Fibroblast of skin of right biceps (primary cell): Measurements from ENCODE around the gene P4HTM.
A peak's percentile ranks its signal among the peaks of the same experiment; 100 is the strongest.

Source experiments
- DNase-seq: peaks from one replicate; pipeline ENCODE4 v3.0.0-alpha.2; 2013

P4HTM gene, protein sequence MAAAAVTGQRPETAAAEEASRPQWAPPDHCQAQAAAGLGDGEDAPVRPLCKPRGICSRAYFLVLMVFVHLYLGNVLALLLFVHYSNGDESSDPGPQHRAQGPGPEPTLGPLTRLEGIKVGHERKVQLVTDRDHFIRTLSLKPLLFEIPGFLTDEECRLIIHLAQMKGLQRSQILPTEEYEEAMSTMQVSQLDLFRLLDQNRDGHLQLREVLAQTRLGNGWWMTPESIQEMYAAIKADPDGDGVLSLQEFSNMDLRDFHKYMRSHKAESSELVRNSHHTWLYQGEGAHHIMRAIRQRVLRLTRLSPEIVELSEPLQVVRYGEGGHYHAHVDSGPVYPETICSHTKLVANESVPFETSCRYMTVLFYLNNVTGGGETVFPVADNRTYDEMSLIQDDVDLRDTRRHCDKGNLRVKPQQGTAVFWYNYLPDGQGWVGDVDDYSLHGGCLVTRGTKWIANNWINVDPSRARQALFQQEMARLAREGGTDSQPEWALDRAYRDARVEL

DNA sequence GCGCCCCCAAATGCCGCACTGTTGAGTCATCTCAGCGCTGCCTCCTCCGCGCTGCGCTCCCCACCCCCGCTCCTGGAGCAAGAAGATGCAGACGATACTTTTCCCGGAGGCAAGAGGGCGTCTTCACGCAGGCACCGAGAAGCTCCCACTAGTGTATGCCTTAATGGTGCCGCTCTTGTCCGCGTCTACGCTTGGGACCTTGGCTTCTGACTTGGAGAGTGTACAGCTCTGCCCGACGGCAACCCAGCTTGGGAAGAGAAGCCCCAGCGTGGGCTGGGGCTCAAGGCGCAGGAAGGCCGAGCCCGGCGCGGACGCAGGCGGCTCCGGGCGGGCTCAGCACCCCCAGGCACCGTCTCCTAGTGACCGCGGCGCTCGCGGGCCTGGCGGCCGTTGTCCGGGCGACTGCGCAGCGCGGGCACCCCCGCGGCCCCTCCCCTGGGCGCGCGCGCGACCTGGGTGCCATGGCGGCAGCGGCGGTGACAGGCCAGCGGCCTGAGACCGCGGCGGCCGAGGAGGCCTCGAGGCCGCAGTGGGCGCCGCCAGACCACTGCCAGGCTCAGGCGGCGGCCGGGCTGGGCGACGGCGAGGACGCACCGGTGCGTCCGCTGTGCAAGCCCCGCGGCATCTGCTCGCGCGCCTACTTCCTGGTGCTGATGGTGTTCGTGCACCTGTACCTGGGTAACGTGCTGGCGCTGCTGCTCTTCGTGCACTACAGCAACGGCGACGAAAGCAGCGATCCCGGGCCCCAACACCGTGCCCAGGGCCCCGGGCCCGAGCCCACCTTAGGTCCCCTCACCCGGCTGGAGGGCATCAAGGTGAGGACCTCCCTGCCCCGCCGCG lies at the start of gene P4HTM:
TSS of gene P4HTM (plus strand) at position 446 of the 840 bp plus-strand sequence. CDS start at position 462, 16 bp downstream.
- peak; percentile 95 for DNase-seq

DNA sequence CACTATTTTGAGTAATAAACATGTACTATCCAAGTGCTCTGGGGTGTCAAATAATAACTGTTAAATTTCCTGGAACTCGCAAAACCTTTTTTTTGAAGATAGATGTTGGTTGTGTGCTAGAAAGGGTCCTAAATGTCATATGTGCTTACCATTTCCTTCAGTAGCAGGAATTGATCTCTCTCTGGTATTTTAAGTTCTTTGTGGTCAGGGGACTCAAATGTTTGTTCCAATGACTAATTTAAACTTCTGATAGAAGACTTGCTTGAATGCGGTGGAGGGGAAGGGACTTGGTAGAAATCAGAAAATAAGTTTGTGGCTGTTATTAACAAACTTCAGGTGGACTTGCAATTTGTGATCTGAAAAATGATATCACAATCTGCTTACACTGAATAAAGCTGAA lies 44.6 kb upstream of the P4HTM start:
- no peak for DNase-seq

DNA sequence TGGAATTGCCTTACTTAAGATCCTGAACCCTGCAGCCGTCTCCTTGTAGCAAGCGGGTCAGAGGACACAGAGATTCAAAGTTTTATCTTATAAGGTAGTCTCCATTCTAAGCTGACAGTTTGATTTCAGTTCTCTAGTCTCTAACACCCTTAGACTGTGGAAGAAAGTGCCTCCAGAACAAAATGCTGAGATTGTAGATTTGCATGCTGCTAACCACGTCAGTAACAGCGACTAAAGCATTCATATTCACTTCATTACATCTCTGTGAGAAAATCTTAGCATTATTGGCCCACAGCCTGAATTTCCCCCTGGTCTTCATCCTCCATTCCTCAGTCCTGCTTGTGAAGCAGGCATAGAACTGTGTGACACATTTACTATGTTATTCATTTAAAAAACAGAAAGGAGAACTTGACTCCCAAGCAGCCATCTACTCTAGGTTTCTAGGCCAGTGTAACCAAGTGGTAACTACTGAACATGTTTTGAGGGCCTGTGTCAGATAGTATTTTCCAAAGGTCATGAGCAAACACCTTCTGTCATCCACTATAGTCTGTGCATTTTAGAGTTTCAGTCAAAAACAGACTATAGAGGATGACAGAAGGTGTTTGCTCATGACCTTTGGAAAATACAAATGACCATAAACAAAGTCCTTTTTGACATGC lies 44.0 kb upstream of the P4HTM start:
- DNase-seq, result no peak

DNA sequence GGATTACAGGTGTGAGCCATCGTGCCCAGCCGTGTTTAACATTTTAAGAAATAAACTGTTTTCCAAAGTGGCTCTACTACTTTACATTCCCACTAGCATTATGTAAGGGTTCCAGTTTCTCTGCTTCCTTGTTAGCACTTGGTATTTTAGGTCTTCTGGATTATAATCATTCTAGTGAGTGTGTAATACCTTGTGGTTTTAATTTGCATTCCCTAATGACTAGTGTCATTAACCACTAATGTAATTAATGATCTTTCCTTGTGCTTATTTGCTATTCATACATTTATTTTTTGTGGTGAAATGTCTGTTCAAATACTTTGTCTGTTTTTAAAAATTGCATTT lies 40.7 kb upstream of the P4HTM start:
- peak; percentile 48 for DNase-seq

DNA sequence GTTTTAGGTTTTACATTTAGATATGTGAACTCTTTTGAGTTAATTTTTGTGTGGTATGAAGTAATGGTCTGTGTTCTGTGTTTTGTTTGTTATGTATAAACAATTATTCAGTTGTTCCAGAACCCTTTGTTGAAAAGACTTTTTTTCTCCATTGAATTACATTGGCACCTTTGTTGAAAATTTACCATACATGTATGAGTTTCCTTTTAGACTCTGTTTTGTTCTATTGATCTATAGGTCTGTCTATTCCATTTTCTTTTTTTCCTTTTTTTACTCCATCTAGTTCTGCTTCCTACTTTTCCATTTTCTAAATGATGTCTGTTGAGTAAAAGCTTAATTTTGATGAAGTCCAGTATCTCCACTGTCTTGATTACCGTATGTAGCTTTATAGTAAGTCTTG lies 40.0 kb upstream of the P4HTM start:
- DNase-seq, result no peak

DNA sequence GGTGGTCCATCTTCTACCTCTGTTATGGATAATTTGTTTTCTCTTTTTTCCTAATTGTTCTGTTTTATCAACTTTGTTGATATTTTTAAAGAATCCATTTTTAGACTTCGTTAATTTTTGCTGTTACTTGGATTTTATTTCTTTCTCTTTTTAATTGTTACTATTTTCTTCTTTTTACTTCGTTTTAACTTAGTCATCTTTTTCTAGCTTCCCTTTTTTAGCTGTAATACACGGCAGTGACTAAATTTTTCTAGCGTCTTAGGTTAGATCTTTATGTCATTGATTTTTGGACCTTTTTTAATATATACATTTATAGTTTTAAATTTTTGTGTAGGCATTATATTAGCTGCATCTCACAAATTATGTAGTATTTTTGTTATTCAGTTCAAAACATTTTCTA lies 38.3 kb upstream of the P4HTM start:
- DNase-seq, result no peak

DNA sequence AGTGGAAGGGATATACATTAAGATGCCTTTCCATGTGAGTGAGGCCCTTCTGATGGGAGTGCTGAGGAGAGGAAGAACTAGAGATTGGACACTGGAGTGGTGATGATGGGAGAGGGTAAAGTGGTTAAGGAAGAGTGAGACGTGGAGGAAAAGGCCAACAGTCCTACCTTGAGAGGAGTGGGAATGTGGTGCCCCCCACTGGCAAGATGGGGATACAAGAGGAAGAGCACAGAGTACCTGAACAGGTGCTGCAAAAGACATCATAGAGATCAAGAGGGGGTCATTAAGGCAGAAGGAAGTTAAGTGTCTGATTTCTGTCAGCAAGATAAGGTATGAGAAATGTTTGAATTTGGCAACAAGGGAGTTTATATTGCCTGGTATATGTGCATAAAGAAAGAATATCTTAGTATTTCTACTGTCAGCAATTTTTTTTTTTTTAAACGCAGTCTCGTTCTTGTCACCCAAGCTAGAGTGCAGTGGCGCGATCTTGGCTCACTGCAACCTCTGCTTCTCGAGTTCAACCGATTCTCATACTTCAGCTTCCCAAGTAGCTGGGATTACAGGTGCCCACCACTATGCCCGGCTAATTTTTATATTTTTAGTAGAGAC lies 37.4 kb upstream of the P4HTM start:
- no peak for DNase-seq

DNA sequence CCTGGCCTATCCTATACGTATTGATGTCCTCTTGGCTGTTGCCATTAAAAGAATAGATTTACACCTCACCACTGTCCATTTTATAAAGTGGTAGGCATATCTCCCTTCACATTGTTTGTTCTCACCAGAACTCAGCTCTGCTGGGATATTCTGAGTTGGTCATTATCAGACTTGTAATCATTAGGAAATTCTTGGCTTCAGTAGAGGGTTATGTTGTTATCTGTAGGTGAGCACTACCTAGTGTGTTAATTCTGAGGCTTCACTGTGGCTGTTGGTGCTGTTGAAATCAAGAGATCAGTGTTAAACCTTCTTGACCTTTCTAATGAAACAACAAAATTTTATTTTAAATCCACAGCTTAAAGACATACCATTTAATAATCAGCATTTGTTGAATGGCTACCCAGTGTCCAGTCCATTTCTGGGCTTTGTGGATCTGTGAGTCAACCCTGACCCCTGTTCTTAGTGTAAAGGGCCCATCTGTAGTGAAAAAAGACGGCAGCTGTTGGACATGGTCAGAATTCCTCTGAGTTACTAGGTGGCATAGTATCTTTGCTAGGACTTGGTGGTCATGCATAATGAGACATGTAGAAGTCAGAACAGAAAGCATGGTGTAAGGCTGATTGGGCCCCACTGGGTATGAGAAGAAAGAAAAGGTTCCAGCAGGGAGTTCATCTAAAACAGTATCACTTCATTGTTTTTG lies 32.9 kb upstream of the P4HTM start:
- DNase-seq, result no peak

DNA sequence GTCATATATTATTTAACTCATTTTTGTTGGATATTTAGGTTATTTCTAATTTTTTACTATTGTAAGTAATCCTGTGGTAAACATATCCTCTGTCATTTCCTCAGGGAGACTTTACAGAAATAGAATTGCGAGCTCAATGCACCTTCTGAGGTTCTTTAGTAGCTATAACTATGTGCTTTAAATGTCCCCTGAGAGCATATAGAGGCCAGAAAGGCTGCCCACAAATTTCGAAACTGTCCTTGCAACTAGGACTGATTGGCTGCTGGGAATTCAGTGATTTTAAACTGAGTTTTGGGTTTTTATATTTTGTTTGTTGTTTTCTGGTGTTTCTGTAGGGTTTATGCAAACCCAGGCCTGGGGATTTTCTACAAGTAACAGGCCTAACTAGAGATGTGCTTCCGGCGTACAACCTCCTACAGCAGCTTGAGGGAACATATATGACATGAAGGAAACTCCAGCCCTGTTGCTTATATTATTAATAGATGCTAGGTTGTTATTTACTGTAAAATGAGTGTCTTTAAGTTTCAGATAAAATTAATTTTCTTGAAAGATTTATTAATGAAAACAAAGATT lies 29.1 kb upstream of the P4HTM start:
- DNase-seq, result peak; percentile 28

DNA sequence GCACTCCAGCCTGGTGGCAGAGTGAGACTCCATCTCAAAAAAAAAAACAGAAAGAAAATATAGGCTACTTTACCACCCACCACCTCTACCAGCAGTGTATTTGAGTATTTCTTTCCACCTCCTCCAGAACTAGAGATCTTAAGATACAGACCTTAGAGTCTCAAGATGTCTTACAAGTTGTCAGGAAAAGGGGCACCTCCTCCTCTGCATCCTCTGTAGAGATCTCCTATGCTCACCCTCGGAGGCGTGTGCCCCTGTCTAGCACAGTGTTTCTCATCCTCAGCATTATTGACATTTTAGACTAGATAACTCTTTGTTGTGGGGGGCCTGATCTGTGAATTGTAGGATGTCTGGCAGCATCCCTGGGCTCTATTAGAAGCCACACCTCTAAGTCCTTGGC lies 27.7 kb upstream of the P4HTM start:
- no peak for DNase-seq

DNA sequence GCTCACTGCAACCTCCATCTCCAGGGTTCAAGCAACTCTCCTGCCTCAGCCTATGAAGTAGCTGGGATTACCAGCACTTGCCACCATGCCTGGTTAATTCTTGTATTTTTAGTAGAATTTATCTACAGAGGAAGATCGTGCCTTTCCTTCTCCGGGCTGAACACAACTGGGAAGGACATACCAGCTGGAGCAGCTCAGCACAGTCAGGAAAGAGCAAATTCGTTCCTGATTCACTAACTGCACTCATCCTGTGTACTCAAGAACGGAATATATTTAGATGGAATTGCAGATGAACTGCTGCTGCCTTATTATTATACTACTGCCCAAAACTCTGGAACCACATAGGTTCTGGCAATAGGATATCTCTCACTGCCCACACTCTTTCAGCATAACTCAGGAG lies 27.1 kb upstream of the P4HTM start:
- no peak for DNase-seq

DNA sequence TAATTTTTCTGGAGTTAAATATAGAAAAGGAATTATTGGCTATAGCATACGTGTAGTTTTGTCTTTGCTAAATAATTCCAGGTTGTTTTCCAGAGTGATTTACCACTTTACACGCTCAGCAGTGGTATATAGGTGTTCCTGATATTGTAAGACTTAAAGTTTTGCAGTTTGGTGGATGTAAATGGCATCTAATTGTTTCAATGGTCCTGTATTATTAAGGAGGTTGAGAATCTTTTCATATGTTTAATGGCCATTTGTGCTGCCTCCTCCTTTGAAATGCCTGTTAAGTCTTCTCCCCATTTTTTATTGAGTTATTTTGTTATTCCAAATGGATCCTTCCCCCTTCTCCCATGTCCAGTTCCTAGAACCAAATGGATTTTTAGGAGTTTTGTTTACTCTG lies 26.4 kb upstream of the P4HTM start:
- no peak for DNase-seq

DNA sequence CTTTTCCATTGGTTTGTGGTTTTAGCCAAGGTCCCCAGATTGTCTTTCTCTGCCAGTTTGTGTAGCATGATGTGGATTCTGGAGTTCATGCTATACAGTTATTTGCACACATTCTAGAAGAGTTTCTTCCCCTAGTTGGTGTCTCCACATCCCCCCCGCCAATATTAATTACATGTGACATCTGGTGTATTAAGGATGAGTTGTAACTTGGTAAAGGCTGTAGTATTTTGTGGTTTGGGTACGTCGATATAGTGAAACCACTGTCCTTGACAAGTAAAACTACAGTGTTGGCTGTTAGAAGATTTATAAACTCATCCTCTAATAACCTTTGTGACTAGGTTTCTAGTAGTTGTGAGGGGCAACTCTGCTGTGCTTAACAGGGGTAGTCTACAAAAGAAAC lies 23.7 kb upstream of the P4HTM start:
- DNase-seq, result peak; percentile 30

DNA sequence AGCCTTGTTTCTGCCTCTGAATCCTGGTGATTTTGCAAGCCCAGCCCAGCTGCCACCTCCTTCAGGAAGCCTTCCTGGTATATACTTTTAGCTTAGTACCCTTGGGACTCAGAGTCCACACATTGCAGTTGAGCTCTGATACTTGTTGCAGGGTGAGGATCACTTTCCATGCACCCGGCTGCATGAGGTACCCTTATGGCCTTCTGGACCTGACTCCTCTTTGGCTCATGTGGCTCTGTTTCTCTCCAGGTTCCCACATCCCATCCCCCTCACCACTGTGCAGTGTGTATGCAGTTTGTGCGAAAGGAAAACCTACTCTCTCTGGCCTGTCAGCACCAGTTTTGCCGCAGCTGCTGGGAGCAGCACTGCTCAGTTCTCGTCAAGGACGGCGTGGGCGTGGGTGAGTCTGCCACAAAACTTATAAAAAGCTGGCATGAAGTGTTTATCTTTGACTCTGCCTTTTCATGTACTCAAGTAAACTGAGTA lies 23.1 kb upstream of the P4HTM start:
- DNase-seq, result no peak

DNA sequence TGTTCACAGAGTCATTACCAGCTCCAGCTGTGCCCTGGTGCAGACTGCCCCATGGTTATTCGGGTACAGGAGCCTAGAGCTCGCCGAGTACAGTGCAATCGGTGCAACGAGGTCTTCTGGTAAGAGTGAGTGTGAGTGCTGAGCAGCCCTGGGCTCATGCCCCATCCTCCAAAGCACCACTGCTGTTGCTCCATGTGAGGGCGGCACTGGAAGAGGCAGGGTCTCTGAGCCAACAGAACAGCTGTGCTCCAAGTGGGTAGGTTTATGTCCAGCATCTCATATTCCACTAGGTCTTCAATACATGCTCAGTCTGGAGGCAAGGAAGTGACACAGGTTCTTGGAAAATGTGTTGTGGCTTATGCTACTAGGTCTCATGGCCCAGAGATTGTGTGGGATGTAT lies 19.5 kb upstream of the P4HTM start:
- no peak for DNase-seq

DNA sequence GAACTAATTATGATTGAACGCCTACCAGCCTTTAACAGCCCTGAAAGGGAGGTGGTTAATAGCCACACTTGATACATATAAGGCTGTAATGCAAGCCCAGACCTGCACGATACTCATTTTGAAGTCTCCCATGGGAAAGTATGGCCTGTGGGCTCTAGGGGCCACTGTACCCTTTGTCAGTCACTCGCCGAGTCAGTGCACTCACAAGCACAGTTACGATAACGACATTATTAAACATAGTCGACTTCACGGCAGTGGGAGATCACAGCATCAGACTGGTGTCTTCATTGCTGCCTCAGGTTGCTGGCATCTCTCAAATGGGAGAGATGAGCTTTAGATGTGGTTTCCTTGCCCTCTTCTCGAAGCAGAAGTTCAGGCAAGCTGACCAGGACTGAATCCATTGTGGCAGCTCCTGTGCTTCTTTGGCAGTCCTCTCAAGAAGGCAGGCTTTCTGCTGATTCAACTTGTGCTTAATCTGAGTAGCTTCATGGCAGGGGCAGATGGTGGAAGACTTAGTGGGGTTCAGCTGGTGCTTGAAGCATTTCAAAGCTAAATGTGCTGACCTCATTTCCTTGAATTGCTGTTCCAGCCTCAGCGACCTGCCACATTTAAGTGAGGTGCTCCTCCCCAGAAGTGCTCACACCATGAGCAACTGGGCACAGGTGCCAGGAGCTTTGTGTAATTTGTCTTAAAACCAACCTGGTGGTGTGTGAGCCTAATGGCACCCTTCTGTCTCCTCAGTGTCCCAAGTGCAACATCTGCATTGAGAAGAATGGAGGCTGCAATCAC lies 15.8 kb upstream of the P4HTM start:
- DNase-seq, result no peak

DNA sequence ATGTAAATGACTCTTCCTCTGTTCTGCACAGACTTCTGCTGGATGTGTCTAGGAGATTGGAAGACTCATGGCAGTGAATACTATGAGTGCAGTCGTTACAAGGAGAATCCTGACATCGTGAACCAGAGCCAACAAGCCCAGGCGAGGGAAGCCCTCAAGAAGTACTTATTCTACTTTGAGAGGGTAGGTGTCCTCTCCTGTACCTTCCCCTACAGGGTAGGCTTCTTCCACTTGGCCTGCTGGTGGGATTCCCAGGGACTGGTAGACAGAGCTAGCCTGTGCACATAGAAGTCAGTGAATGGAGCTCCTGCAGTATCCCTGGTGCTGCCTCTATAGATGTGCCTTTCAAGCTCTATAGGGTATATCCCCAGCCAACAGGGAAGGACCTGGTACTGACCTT lies 10.6 kb upstream of the P4HTM start:
- DNase-seq, result no peak

DNA sequence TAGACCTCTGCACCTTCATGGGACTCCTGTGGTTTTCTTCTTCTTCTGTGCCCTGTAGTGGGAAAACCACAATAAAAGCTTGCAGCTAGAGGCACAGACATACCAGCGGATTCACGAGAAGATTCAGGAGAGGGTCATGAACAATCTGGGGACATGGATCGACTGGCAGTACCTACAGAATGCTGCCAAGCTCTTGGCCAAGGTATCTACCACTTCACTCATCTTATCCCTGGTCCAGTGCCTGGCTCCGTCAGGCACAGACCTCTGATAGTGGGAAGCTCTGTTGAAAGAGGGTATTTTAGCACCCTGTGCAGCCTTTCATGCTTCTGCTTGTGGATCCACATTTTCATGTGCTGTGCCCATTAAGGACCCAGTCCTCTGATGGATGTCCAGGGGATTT lies 9.7 kb upstream of the P4HTM start:
- DNase-seq, result no peak

DNA sequence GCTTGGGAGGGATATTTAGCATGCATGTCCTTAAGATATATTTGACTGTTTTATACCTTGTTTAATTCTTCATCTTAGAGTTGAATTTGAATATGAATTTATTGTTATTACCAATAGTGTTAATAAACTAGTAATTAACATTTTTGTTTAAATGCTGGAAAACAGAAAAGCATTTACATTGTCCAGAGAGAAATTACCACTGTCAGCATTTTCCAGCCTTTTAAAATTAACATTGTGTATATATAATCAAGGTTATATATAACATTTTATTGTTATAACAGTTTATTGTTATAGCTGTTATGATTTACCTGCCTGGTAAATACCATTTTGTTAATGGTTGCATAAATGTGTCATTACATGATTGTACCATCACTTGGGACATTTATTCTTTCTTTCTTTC lies 8.0 kb upstream of the P4HTM start:
- DNase-seq, result no peak

DNA sequence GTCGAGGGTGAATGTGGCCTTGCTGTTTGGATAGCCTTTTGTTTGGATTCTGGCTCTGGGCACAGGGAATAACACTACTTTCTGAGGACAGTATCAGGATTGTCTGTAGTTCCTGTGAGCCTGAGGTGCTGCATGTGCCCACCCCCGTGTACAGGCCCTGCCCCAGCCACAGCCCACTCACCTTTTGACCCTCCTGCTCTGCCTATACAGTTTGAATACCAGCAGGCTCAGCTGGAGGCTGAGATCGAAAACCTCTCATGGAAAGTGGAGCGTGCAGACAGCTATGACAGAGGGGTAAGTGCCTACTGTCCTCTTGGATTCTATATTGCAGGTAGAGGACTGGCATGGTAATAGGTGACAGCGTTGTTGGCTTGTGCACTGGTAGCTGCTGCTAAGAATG lies 7.4 kb upstream of the P4HTM start:
- no peak for DNase-seq

DNA sequence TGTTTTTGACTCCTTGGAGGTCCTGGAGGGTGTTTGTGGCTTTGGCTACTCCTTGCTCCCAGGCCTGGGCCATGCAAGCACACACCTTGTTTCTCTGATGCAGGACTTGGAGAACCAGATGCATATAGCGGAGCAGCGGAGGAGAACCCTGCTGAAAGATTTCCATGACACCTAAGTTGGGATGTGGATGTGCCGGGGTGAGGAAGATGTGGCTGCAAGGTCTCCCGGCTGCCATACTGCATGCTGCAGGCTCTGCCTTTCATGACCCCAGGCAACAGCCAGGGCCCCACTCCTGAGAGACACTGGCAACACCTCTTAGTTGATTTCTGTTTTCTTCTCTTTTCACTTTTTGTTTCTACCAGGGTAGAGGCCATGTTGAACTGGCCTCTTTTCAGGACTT lies 6.9 kb upstream of the P4HTM start:
- no peak for DNase-seq
